RWPE2 (cell line): ENCODE data around the gene SCRN3.

ENCODE experiments used
- ATAC-seq: fragments of 200-7000 bp; cut with Tn5 transposase; 3 replicates; pipeline ENCODE4 v1.9.1; 2021; ENCODE audit warnings: low read depth
- DNase-seq: peaks from one replicate; pipeline ENCODE4 v3.0.0-alpha.2; 2020; ENCODE audit warnings: low spot score
- H3K27ac ChIP-seq: fragments of 450-650 bp; 2 replicates; pipeline ENCODE4 v1.5.1; 2017; ENCODE audit warnings: mild to moderate bottlenecking; ENCODE audit not compliant: poor library complexity, severe bottlenecking
- H3K27me3 ChIP-seq: fragments of 250-450 bp; sonication (Bioruptor Pico); 2 replicates; pipeline ENCODE4 v1.5.1; 2021; ENCODE audit warnings: mild to moderate bottlenecking, moderate library complexity; ENCODE audit not compliant: insufficient read depth, poor library complexity, severe bottlenecking
- H3K36me3 ChIP-seq: fragments of 250-450 bp; sonication (Bioruptor Pico); 2 replicates; pipeline ENCODE4 v1.5.1; 2020; ENCODE audit warnings: low read depth, mild to moderate bottlenecking, moderate library complexity
- H3K4me1 ChIP-seq: fragments of 250-450 bp; sonication (Bioruptor Pico); 2 replicates; pipeline ENCODE4 v1.5.1; 2021; ENCODE audit warnings: mild to moderate bottlenecking, moderate library complexity; ENCODE audit not compliant: insufficient read depth, poor library complexity, severe bottlenecking
- H3K4me3 ChIP-seq: fragments of 250-450 bp; sonication (Bioruptor Pico); 2 replicates; pipeline ENCODE4 v1.5.1; 2021; ENCODE audit warnings: mild to moderate bottlenecking, moderate library complexity; ENCODE audit not compliant: severe bottlenecking
- H3K9me3 ChIP-seq: fragments of 250-450 bp; sonication (Bioruptor Pico); 2 replicates; pipeline ENCODE4 v1.5.1; 2021; ENCODE audit warnings: mild to moderate bottlenecking, moderate library complexity; ENCODE audit not compliant: severe bottlenecking
- TF ChIP-seq, protein P1 (sequence below): fragments of 450-650 bp; IDR thresholded peaks from one replicate; pipeline ENCODE4 v1.5.1; 2017; ENCODE audit warnings: mild to moderate bottlenecking, moderate library complexity; ENCODE audit not compliant: poor library complexity, severe bottlenecking

The SCRN3 gene

GRCh38 chr2:174465327-174465726 lies 69.8 kb downstream of the SCRN3 start:
- Histone ChIP-seq H3K9me3 (no peaks in the 10 kb centered on the region), H3K36me3 (no peaks in the 10 kb centered on the region; the same call in 1 of the 2 replicates), H3K4me3 (no peak overlapping the region), H3K27ac (no peak overlapping the region), H3K27me3 (no peaks in the 10 kb centered on the region), H3K4me1 (no peaks in the 10 kb centered on the region)
- TF ChIP-seq, protein P1, sequence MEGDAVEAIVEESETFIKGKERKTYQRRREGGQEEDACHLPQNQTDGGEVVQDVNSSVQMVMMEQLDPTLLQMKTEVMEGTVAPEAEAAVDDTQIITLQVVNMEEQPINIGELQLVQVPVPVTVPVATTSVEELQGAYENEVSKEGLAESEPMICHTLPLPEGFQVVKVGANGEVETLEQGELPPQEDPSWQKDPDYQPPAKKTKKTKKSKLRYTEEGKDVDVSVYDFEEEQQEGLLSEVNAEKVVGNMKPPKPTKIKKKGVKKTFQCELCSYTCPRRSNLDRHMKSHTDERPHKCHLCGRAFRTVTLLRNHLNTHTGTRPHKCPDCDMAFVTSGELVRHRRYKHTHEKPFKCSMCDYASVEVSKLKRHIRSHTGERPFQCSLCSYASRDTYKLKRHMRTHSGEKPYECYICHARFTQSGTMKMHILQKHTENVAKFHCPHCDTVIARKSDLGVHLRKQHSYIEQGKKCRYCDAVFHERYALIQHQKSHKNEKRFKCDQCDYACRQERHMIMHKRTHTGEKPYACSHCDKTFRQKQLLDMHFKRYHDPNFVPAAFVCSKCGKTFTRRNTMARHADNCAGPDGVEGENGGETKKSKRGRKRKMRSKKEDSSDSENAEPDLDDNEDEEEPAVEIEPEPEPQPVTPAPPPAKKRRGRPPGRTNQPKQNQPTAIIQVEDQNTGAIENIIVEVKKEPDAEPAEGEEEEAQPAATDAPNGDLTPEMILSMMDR = no peak
- DNase-seq = no peak
- ATAC-seq = peak; percentile 36; the same call in 1 of the 3 replicates

GRCh38 chr2:174473796-174474195 lies 78.3 kb downstream of the SCRN3 start:
- H3K36me3 ChIP-seq = no peaks in the 10 kb centered on the region
- no peaks in the 10 kb centered on the region for H3K27me3 ChIP-seq
- no peak overlapping the region for H3K4me3 ChIP-seq
- H3K4me1 ChIP-seq = no peaks in the 10 kb centered on the region
- ATAC-seq (no peak), DNase-seq (no peak)
- TF ChIP-seq, protein P1 = no peak
- no peaks in the 10 kb centered on the region for H3K9me3 ChIP-seq
- no peak overlapping the region for H3K27ac ChIP-seq

GRCh38 chr2:174477759-174478158 lies 82.2 kb downstream of the SCRN3 start:
- no peaks in the 10 kb centered on the region for H3K4me1 ChIP-seq
- no peak overlapping the region for H3K27ac ChIP-seq
- no peaks in the 10 kb centered on the region for H3K9me3 ChIP-seq
- TF ChIP-seq, protein P1 = no peak
- DNase-seq (no peak), ATAC-seq (no peak)
- no peaks in the 10 kb centered on the region for H3K27me3 ChIP-seq
- H3K4me3 ChIP-seq = no peak overlapping the region
- no peaks in the 10 kb centered on the region for H3K36me3 ChIP-seq
